ENCODE results near the gene AREL1. TPM values are rescaled to one million over a fixed set of nuclear protein-coding genes. Genes with fewer than 3 reads are reported as not detected.

The AREL1 gene
- total and polyA plus RNA-seq, 10 of the 15 experiments (the other 5 are each of a cell fraction or from before 2014, with no cell fraction given) = 6.2 to 40.4 (median 23.7) TPM

GRCh38 chr14:74712499-74713394 lies at the start of gene AREL1, which contains the start of gene FCF1 (continued):
- TF ChIP-seq BCLAF1 (IDR thresholded peaks at IDR 0.05) (no peak), CEBPB (IDR thresholded peaks at IDR 0.05; ENCODE audit: borderline replicate concordance in 1 of 2, low read depth in 2 of 2, low read length in 2 of 2) (no peak), USF2 (IDR thresholded peaks at IDR 0.05; ENCODE audit: borderline replicate concordance, low read depth, low read length) (no peak), JUNB (IDR thresholded peaks at IDR 0.05) (no peak), SREBF1 (IDR thresholded peaks at IDR 0.05; ENCODE audit: low read length) (peak; percentile 41), RBBP5 (conservative IDR thresholded peaks at IDR 0.05) (no peak), BCL3 (IDR thresholded peaks at IDR 0.05; ENCODE audit: borderline replicate concordance, insufficient read depth, low read depth, low read length, poor library complexity, severe bottlenecking) (no peak), TAF1 (IDR thresholded peaks at IDR 0.05; ENCODE audit: borderline replicate concordance, low read depth, low read length) (peak; percentile 80), TCF12 (IDR thresholded peaks at IDR 0.05; ENCODE audit: low read depth, low read length) (0 out of 2 replicates have a peak, but pooled peaks have one; percentile 10), EZH2 (IDR thresholded peaks at IDR 0.05; ENCODE audit: borderline replicate concordance, control insufficient read depth, low read depth, low read length) (no peak), PKNOX1 (IDR thresholded peaks at IDR 0.05) (peak; percentile 63), PAX8 (IDR thresholded peaks at IDR 0.05) (no peak), NBN (IDR thresholded peaks at IDR 0.05) (peak; percentile 98), FOXK2 (IDR thresholded peaks at IDR 0.05) (peak; percentile 70), CHD4 (IDR thresholded peaks at IDR 0.05) (no peak), CREM (IDR thresholded peaks at IDR 0.05; ENCODE audit: low read depth) (peak; percentile 99), ZBTB33 (IDR thresholded peaks at IDR 0.05) (no peak), SREBF2 (IDR thresholded peaks at IDR 0.05; ENCODE audit: low read length) (peak; percentile 68; the same call in 1 of the 2 replicates), MLLT1 (IDR thresholded peaks at IDR 0.05) (0 out of 2 replicates have a peak, but pooled peaks have one; percentile 43), RAD21 (IDR thresholded peaks at IDR 0.05; ENCODE audit: insufficient read depth, low read depth, low read length) (no peak)

Measured in GM12878 (cell line).